T-cell (primary cell): ENCODE measurements around the gene RAP1A. TPM values are rescaled to one million over a fixed set of nuclear protein-coding genes. Genes with fewer than 3 reads are reported as not detected.
A peak's percentile ranks its signal among the peaks of the same experiment; 100 is the strongest.
"Not testable (repeated sequence)": the region's sequence is repeated elsewhere in the genome, so short reads cannot be mapped to it uniquely, and the experiment has no call there.

Source experiments
- ATAC-seq, 4 experiments: fragments of 200-7000 bp in 3 of 4; fragments of 150-1000 bp in 1 of 4; cut with Tn5 transposase; replicated peaks in 1 of 4; 1 replicate in 3 of 4; 2 replicates in 1 of 4; pipeline ENCODE4 v1.10.0; 2021; ENCODE audit warnings: moderate library complexity in 3 of 4, mild to moderate bottlenecking in 2 of 4, moderate number of reproducible peaks in 1 of 4
- CTCF ChIA-PET, 2 donors: fragments of 300-600 bp; sonication (Branson Sonifier 250); formaldehyde crosslinking; loops; one replicate each; lab custom pipeline; 2022; ENCODE audit warnings: antibody characterized with exemption in 2 of 2; lab: Charles Lee
- POLR2A ChIA-PET, 2 donors: fragments of 300-600 bp; sonication (Branson Sonifier 250); formaldehyde crosslinking; loops; one replicate each; lab custom pipeline; 2022; ENCODE audit warnings: antibody characterized with exemption in 2 of 2; lab: Charles Lee
- DNase-seq, 35 experiments: peaks; one replicate each; pipeline versions ENCODE4 v3.0.0 to v3.0.0-alpha.2; 2013 to 2023
- H3K27ac ChIP-seq: one replicate; pipeline ENCODE4 v1.5.1; 2013; ENCODE audit warnings: low read length
- H3K27me3 ChIP-seq, 2 experiments: replicated peaks in 1 of 2; 1 replicate in 1 of 2; 2 replicates in 1 of 2; pipeline versions ENCODE4 v1.6.1 to v1.7.0; 2013; ENCODE audit warnings: low read length in 1 of 2, mixed read lengths in 1 of 2; ENCODE audit not compliant: control insufficient read depth in 2 of 2, insufficient read depth in 2 of 2; ENCODE audit errors: extremely low read depth in 1 of 2
- H3K36me3 ChIP-seq, 2 donors: 1 replicate in 1 of 2; 2 replicates in 1 of 2; pipeline versions ENCODE4 v1.6.1 to v1.7.0; 2013; ENCODE audit warnings: low read length in 1 of 2; ENCODE audit not compliant: control insufficient read depth in 2 of 2, insufficient read depth in 1 of 2; ENCODE audit errors: extremely low read depth in 1 of 2
- H3K4me1 ChIP-seq, 2 experiments: 1 replicate in 1 of 2; 2 replicates in 1 of 2; pipeline versions ENCODE4 v1.6.1 to v1.7.0; 2013; ENCODE audit warnings: low read length in 2 of 2, mixed read lengths in 1 of 2; ENCODE audit not compliant: insufficient read depth in 2 of 2, control insufficient read depth in 1 of 2; ENCODE audit errors: extremely low read depth in 1 of 2
- H3K4me3 ChIP-seq, 2 donors: 1 replicate in 1 of 2; 2 replicates in 1 of 2; pipeline versions ENCODE4 v1.5.1 to v1.7.0; 2013; ENCODE audit warnings: mild to moderate bottlenecking in 2 of 2, low read length in 1 of 2, moderate library complexity in 1 of 2; ENCODE audit not compliant: control insufficient read depth in 1 of 2; ENCODE audit errors: extremely low read depth in 1 of 2
- H3K9me3 ChIP-seq: 2 replicates; pipeline ENCODE4 v1.7.0; 2013
- H3K27ac Mint-ChIP-seq, 2 donors: one replicate each; pipeline ENCODE4 v1.8.0; 2020 to 2021; ENCODE audit warnings: mild to moderate bottlenecking in 2 of 2, mixed read lengths in 2 of 2
- H3K27me3 Mint-ChIP-seq, 2 donors: one replicate each; pipeline ENCODE4 v1.8.0; 2021 to 2022; ENCODE audit warnings: mixed read lengths in 2 of 2
- H3K36me3 Mint-ChIP-seq: one replicate; pipeline ENCODE4 v1.8.0; 2021; ENCODE audit warnings: mixed read lengths
- H3K4me1 Mint-ChIP-seq, 3 donors: one replicate each; pipeline ENCODE4 v1.8.0; 2020 to 2022; ENCODE audit warnings: mixed read lengths in 3 of 3, mild to moderate bottlenecking in 1 of 3
- H3K4me3 Mint-ChIP-seq, 3 donors: one replicate each; pipeline ENCODE4 v1.8.0; 2020 to 2022; ENCODE audit warnings: mild to moderate bottlenecking in 3 of 3, mixed read lengths in 3 of 3, moderate library complexity in 3 of 3
- H3K9me3 Mint-ChIP-seq, 3 donors: one replicate each; pipeline ENCODE4 v1.8.0; 2020 to 2022; ENCODE audit warnings: mixed read lengths in 3 of 3
- WGBS: methylation state at CpG from one replicate; pipeline ENCODE4 v1.1.5; 2013; ENCODE audit warnings: missing lambda C conversion rate; ENCODE audit not compliant: insufficient coverage; 5-methylcytosine and 5-hydroxymethylcytosine counted together
- total RNA-seq, 35 experiments: library from RNA in 6 of 35; stranded (reverse) in 6 of 35; fragments of 120-200 nt in 1 of 35; gene quantifications; one replicate each; pipeline versions ENCODE4 v1.2.1 to v1.2.4 and lab custom pipeline; 2013 to 2026

Gene RAP1A
- total RNA-seq, 5 donors from 2014 or later (not counting 1 experiment from before 2014, with no cell fraction given): 95.0 to 108 (median 103) TPM

GRCh38 chr1:111608528-111608927 is 11.1 kb upstream of the RAP1A start:
- H3K4me3 ChIP-seq, POLR2A ChIA-PET, H3K9me3 Mint-ChIP-seq, H3K36me3 ChIP-seq, H3K9me3 ChIP-seq, H3K27me3 ChIP-seq, H3K27ac ChIP-seq, DNase-seq, H3K4me3 Mint-ChIP-seq, CTCF ChIA-PET, ATAC-seq, H3K27me3 Mint-ChIP-seq, H3K36me3 Mint-ChIP-seq: not testable (repeated sequence)
- peaks cover 31% of the 10 kb centered on the region in 2 experiments for H3K4me1 ChIP-seq
- peak overlapping the region in 1 of 2 donors; percentile 6 for H3K27ac Mint-ChIP-seq
- WGBS: 97% methylated on average over 19 of the region's 24 CpGs
- peaks cover 32 to 42% (median 36%) of the 10 kb centered on the region in 3 donors for H3K4me1 Mint-ChIP-seq

GRCh38 chr1:111611986-111612385 is 7.6 kb upstream of the RAP1A start:
- no CpG with 5 or more reads among the region's 2 CpGs for WGBS
- POLR2A ChIA-PET: interaction anchor here in 1 of 2 donors (0.7 kb wide), 3 partner anchors 13 to 94 kb away, joined by 4 to 8 read pairs (median 4); no protein-coding TSS in a partner anchor

DNA sequence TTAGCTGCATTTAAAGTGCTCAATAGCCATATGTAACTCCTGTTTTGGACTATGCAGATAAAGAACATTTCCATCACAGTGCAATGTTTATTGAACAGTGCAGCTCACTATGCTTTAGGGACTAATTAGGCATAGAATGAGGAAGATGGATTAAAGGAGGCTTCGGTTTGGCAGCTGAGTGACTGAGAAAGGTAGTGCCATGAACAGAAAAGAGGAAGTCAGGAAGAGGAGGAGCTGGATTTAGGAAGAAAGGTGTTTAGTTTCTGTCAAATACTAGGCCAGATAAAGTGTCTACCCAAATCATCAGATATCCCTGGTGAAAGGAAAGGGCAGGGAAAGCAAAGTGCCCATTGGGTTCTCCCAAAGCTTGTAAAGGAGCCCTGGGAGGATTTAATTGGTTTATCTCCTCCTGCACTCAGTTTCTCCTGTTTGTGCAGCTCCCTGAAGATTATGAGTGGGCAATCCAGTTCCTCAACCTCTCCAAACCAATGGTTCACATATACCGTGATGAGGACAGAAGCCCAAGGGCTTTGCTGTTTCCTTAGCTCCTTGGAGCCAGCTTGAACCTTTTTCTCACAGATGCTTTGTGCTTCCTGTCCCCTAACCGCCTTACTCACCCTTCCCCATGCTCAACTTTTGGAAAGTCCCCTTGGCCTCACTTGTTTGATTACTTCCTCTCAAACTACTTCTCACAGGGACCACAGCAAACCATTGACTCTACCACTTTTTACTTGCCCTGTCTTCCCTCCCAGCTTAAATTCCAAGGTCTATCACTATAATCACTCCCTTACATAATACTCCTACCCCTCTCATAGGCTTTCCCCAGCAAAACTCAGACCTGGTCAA is 3.5 kb upstream of the RAP1A start:
- ChIA-PET POLR2A (interaction anchor here (0.6 to 1.5 kb wide), 4 partner anchors 13 to 49 kb away, joined by 3 to 6 read pairs (median 5); no protein-coding TSS in a partner anchor), CTCF (interaction anchor here (0.6 to 1.7 kb wide), 11 partner anchors 10 to 108 kb away, joined by 3 to 10 read pairs (median 3); no protein-coding TSS in a partner anchor)
- peak in 29 of 35 experiments; percentile 14 to 81 (median 37) for DNase-seq
- Mint-ChIP-seq H3K9me3 (no peaks in the 10 kb centered on the region), H3K27ac (peak overlapping the region; percentile 90 to 92), H3K4me3 (peak overlapping the region; percentile 55 to 58 (median 57)), H3K4me1 (peaks cover 45 to 52% (median 46%) of the 10 kb centered on the region in 3 donors), H3K27me3 (no peaks in the 10 kb centered on the region), H3K36me3 (no peaks in the 10 kb centered on the region)
- peak in 3 of 4 experiments; percentile 12 to 50 (median 32) for ATAC-seq
- 0% methylated on average over 3 of the region's 3 CpGs for WGBS
- Histone ChIP-seq H3K4me3 (no peak overlapping the region), H3K36me3 (no peaks in the 10 kb centered on the region), H3K27ac (peak overlapping the region; percentile 72), H3K9me3 (no peaks in the 10 kb centered on the region), H3K4me1 (peaks cover 29 to 42% of the 10 kb centered on the region in 2 experiments), H3K27me3 (no peaks in the 10 kb centered on the region)

More at GRCh38 chr1:111611986-111612385, 7.6 kb upstream of the RAP1A start:
- Mint-ChIP-seq H3K4me3 (no peak overlapping the region), H3K4me1 (peaks cover 21 to 33% (median 28%) of the 10 kb centered on the region in 3 donors), H3K27ac (no peak overlapping the region), H3K36me3 (no peaks in the 10 kb centered on the region), H3K27me3 (no peaks in the 10 kb centered on the region), H3K9me3 (no peaks in the 10 kb centered on the region)
- no peak overlapping the region for H3K27ac ChIP-seq
- DNase-seq (no peak), ATAC-seq (no peak)
- no peaks in the 10 kb centered on the region for H3K36me3 ChIP-seq
- H3K9me3 ChIP-seq: no peaks in the 10 kb centered on the region
- CTCF ChIA-PET: interaction anchor here (0.6 to 0.7 kb wide), 3 partner anchors 10 to 49 kb away, joined by 4 to 6 read pairs (median 5); no protein-coding TSS in a partner anchor
- no peaks in the 10 kb centered on the region for H3K27me3 ChIP-seq
- H3K4me1 ChIP-seq: peaks cover 16 to 20% of the 10 kb centered on the region in 2 experiments
- no peak overlapping the region for H3K4me3 ChIP-seq

- Histone ChIP-seq H3K27ac (peak overlapping the region; percentile 40), H3K4me3 (no peak overlapping the region), H3K9me3 (no peaks in the 10 kb centered on the region), H3K4me1 (peaks cover 46 to 51% of the 10 kb centered on the region in 2 experiments), H3K27me3 (no peaks in the 10 kb centered on the region), H3K36me3 (peaks cover 0 to 3% of the 10 kb centered on the region in 2 donors)
- Mint-ChIP-seq H3K4me3 (peak overlapping the region; percentile 57 to 92 (median 69)), H3K9me3 (no peaks in the 10 kb centered on the region), H3K4me1 (peaks cover 64 to 72% (median 65%) of the 10 kb centered on the region in 3 donors), H3K27me3 (no peaks in the 10 kb centered on the region), H3K27ac (peak overlapping the region; percentile 76 to 89), H3K36me3 (no peaks in the 10 kb centered on the region)
- POLR2A ChIA-PET: interaction anchor here in 1 of 2 donors (0.6 to 1.2 kb wide), 2 partner anchors 10 to 154 kb away, joined by 3 to 5 read pairs; no protein-coding TSS in a partner anchor
- ATAC-seq (no peak), DNase-seq (no peak)
- CTCF ChIA-PET: interaction anchor here in 1 of 2 donors (0.7 kb wide), 2 partner anchors 31 to 194 kb away, joined by 3 to 4 read pairs; no protein-coding TSS in a partner anchor
- WGBS: 69% methylated on average over 2 of the region's 2 CpGs
Measured at GRCh38 chr1:111618081-111618480, 1.5 kb upstream of the RAP1A start.

DNA sequence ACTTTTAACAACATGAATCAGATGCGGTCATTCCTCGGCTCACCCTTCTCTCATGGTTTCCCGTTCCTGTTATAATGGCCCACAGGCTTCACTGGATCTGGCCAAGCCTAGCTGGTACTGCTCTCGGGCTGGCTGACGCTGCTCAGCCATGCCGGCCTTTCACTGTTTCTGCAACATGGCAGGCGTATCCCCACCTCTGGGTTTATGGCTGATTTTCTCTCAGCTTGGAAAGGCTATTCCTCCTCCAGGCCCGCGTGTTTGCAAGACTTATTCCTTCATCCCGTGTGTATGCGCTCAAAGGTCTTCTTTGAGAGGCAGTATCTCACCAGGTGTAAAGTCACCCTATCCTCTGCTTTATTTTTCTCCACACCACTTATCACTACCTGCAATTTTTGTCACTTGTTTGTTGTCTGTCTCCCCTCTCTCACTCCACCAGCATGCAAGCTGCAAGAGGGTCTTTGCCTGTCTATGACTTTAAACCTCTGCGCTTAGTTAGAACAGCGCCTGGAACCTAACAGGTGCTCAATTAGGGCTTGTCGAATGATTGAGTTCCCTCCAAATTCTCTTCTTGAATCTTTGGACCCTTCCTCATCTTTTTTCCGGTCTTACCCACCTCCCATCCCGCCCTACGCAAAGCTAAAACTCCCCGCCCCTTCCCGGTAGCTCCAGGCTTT is 491 bp upstream of the RAP1A start:
- Mint-ChIP-seq H3K27me3 (no peaks in the 10 kb centered on the region), H3K4me3 (peak overlapping the region; percentile 87 to 92 (median 89)), H3K36me3 (peaks cover 6% of the 10 kb centered on the region), H3K27ac (peak overlapping the region; percentile 92 to 94), H3K4me1 (peaks cover 74 to 83% (median 74%) of the 10 kb centered on the region in 3 donors), H3K9me3 (no peaks in the 10 kb centered on the region)
- WGBS: 49% methylated on average over 19 of the region's 19 CpGs
- peaks cover 53 to 58% of the 10 kb centered on the region in 2 experiments for H3K4me1 ChIP-seq
- peak overlapping the region; percentile 85 for H3K27ac ChIP-seq
- no peaks in the 10 kb centered on the region for H3K27me3 ChIP-seq
- POLR2A ChIA-PET: interaction anchor here (0.6 to 1.2 kb wide), 5 partner anchors 8 to 285 kb away, joined by 3 to 6 read pairs (median 5); no protein-coding TSS in a partner anchor
- no peaks in the 10 kb centered on the region for H3K9me3 ChIP-seq
- H3K4me3 ChIP-seq: peak overlapping the region; percentile 76 to 83
- CTCF ChIA-PET: interaction anchor here (0.5 to 1.3 kb wide), 6 partner anchors 8 to 478 kb away, joined by 3 to 7 read pairs (median 4); no protein-coding TSS in a partner anchor
- ATAC-seq (peak; percentile 0 to 10 (median 6)), DNase-seq (no peak)
- peaks cover 0 to 3% of the 10 kb centered on the region in 2 donors for H3K36me3 ChIP-seq
